ENCODE measurements around the gene DCAF17.

The DCAF17 gene, protein sequence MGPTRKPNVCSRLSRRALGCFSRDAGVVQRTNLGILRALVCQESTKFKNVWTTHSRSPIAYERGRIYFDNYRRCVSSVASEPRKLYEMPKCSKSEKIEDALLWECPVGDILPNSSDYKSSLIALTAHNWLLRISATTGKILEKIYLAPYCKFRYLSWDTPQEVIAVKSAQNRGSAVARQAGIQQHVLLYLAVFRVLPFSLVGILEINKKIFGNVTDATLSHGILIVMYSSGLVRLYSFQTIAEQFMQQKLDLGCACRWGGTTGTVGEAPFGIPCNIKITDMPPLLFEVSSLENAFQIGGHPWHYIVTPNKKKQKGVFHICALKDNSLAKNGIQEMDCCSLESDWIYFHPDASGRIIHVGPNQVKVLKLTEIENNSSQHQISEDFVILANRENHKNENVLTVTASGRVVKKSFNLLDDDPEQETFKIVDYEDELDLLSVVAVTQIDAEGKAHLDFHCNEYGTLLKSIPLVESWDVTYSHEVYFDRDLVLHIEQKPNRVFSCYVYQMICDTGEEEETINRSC

DNA sequence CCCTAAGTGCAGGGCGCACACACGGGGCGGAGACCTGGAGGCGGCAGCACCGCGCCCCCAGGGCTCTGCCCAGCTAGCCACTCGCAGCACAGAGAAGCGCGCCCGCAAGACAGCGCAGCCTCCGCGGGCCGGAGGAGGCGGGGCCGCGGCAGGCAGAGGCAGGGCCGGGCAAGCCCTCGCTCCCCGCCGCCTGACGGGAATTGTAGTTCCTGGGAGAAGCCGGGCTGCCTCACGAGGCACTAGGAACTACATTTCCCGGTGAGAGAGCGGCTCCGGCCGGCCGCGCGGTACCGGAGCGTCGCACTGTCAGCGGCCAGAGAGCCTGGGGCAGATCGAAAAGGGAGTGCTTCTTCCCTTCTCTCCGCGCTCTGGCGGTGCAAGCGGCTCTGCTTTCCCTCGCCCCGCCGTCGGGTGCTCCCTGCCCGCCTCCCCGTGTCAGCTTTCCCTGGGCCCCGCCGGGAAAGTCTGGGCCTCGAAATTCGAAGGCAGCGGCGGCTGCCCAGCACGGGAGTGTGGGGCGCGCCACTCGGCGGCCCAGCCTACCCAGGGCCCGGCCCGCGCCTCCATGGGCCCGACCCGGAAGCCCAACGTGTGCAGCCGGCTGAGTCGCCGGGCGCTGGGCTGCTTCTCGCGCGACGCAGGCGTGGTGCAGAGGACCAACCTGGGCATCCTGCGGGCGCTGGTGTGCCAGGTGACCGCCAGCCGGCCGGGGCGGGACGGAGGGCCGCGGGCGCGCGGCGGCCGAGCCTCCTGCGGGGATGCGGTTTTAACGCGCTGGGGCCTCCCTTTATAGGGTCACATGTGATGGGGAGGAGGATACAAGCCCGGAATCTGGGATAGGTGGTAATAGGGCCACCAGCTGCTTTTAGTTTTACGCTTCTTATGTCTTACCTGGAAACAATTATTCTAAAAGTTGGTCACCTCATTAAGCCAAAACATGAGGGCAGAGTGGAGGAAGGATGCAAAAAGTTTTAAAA is at the start of gene DCAF17:
Gene DCAF17 (plus strand): TSS at position 214 of the 977 bp plus-strand sequence. CDS start 352 bp downstream, at position 566.
- peak; percentile 98 for DNase-seq

DNA sequence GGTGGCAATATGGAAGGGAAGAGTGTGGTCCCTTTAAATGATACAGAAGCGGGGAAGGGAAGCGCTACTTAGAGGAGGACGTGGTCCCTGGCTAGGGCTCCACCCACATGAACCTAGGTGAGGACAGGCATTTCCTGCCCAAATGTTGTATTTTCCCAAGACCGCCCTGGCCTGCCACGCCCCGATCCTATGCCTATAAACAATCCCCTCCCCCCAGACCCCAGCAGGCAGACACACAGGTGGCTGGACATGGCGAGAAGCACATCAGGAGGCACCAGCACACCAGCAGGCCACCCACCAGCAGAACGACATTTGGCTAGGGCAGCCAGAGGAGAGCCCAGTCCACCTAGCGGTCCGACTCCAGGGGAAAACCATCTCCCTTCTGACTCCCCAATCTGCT is 47.4 kb upstream of the DCAF17 start:
- no peak for DNase-seq

DNA sequence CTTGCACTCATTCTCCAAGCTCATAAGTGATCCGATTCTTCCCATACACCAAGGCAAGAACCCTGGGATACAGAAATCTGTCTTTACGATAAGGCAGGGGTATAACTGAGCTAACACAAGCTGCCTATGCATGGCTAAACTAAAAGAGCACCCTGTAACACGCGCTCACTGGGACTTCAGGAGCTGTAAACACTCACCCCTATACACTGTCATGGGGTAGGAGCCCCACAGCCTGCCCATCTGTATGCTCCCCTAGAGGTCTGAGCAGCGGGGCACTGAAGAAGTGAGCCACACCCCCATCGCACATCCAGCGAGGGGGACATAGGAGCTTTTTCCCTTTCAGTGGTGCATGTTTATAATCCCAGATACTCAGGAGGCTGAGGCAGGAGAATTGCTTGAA is 47.0 kb upstream of the DCAF17 start:
- no peak for DNase-seq

DNA sequence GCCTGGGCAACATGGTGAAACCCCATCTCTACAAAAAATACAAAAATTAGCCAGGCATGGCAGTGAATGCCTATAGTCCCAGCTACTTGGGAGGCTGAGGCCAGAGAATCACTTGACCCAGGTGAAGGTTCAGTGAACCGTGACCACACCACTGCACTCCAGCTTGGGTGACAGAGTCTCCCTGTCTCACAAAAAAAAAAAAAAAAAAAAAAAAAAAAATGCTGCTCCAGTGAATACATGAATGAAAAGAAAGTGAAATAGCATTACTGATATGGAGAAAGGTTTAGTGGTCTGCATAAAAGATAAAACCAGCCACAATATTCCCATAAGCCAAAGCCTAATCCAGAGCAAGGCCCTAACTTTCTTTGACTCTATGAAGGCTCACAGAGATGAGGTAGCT is 44.7 kb upstream of the DCAF17 start:
- DNase-seq = peak; percentile 63

DNA sequence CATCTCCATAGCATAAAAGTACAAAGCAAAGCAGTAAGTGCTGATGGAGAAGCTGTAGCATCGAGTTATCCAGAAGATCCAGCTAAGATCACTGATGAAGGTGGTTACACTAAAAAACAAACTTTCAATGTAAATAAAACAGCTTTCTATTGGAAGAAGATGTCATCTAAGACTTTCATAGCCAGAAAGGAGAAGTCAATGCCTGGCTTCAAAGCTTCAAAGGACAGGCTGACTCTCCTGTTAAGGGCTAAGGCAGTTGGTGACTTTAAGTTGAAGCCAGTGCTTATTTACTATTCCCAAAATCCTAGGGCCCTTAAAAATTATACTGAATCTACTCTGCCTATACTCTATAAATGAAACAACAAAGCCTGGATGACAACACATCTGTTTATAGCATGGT is 44.2 kb upstream of the DCAF17 start:
- peak; percentile 70 for DNase-seq

DNA sequence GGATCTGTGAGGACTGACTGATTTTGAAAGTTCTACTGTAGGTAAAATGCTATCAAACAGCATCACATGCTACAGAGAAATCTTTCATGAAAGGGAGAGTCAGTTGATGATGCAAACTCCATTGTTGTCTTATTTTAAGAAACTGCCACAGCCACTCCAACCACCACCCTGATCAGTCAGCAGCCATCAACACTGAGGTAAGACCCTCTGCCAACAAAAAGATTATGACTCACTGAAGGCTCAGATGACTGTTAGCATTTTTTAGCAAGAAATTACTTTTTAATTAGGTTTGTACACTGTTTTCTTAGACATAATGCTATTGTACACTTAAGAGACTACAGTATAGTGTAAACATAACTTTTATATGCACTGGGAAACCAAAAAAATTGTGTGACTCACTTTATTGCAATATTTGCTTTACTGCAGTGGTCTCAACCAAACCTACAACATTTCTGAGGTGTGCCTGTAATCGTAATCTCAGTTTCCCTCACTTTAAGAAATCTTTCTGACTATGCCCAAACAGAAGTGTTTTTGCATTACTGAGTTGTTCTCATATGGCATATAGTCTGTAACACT is 43.0 kb upstream of the DCAF17 start:
- DNase-seq = peak; percentile 72

DNA sequence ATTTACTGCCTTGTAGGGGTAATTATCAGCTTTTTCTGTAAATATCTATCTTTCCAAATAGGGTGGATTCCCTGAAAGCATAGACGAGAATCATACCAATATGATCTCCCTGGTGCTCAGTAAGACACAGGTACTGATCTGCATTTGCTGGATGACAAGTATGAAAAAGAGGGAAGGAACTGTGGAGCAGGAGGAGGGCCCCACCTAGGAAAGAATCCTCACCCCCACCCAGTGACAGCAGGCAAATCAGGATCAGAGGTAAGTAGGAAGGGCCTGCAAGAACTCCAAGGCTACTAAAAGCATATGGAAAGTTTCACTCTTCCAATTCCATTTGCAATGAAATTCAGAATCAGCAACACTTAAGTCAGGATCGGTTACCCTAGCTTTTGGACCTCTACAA is 42.5 kb upstream of the DCAF17 start:
- DNase-seq = no peak

DNA sequence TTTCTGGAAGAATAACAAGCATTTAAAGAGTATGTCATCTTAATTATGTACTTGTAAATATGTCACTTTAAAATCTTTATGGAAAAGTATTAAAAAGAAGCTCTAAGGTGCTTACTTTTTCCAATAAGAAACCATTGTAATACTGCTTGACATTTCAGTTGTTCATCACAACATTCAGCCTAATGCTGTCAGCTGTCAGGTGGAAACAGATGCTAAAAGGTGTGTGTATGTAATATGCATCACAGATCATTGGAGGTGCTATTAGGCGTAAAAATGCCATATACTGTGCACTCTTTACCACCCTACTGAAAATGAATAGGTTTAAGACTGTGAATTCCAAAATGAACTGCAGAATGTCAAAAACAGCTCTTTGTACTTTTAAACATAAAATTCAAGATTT is 40.5 kb upstream of the DCAF17 start:
- DNase-seq = no peak

DNA sequence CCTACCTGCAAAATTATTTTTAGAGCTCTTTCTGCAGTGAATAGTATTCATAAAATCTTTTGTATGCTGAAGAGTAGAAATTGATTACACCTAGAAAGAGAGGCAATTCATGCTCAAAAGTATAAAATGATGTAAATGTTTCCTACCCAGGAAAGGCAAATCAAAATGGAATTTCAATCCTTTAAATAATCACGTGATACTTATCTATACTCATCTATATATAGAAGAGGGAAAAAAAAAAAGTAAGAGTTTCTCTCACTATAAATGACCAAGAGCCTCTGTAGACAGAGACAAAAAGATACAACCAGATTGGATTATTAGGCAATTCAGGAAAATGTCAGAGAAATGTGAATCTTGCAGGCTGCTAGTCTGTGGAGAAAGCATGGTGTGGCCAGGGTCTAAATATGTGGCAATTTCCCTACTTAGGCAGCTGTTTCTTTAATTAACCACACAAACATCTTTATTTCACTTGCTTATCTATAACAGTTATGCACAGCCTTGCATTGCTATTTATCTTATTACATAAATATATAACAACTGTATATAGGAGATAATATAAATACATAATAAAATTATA is 39.8 kb upstream of the DCAF17 start:
- peak; percentile 39 for DNase-seq

DNA sequence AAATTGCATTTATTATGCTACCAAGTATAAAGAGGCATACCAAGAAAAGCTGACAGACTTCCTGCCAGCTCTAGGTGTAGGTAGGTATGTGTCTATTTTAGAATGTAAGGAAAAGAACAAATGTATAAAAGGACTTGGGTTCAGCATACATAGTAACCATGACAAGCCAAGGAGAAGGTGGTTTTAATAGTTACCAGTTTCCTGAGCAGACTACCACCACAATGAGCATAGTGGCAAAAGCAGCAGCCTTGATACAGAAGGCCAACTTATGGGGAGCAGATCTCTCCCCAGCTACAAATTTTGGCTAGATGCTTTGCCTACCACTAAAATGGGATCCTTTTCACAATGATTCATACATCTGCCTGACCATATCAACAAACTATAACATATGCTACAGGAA is 34.7 kb upstream of the DCAF17 start:
- no peak for DNase-seq

DNA sequence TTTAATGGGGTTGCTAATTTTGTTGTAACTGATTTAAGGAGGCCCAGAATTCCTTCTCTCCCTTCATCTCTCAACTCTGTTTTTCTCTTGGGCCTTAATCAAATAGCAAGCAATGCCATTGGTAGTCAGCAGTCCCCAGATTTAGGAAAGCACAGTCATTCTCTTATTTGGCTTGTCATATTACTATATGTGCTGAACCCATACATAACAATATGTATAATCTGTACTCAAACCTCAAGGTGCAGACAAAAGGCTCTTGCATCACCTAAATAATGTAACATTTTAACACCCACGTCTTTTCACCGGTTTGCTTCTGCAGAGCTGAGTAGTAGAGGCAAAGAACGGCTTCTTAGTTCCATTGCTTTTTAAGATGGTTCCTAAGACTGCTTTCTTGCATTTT is 33.6 kb upstream of the DCAF17 start:
- DNase-seq = no peak

DNA sequence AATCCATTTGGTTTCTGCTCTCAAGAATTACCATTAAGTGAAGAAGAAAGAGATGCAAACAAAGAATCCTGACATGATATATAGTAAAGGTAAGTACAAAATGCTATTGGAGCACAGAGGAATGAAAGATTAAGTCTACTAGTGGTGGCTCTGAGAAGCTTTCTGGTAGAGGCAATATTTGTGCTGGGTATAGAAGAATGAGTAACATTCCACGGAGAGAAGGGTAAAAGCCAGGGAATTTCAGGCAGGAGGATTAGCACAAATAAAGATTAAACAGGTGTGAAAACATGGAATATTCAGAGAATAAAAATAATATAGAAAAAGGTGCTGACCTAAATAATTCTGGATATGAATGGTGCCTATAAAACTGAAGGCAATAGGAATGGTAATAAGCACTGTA is 32.1 kb upstream of the DCAF17 start:
- no peak for DNase-seq

DNA sequence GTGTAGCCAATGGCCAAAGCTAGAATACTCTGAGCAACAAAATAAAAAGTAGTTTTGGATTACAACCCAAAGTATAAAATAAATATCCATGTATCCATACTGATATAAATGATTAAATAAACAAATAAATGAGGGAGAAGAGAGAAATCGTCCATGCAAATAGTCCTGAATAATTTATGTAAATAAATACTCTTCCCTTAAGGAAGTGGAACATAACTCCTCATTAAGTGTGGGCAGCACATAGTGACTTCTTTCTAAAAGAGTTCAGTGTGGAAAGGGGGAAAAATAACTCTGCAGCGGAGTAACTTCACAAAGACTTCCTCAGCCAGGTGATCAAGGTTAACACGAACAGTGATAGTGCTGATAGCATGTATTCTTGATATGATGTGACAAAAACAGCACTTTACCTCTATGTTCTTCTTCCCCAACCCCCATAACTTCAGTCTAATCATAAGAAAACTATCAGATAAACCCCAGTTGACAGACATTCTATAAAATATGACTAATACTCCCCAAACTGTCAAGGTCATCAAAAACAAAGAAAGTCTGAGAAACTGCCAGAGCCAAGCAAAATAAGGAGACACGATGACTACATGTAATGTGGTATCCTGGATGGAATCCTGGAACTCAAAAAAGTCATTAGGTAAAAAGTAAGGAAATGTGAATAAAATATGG is 31.0 kb upstream of the DCAF17 start:
- no peak for DNase-seq

DNA sequence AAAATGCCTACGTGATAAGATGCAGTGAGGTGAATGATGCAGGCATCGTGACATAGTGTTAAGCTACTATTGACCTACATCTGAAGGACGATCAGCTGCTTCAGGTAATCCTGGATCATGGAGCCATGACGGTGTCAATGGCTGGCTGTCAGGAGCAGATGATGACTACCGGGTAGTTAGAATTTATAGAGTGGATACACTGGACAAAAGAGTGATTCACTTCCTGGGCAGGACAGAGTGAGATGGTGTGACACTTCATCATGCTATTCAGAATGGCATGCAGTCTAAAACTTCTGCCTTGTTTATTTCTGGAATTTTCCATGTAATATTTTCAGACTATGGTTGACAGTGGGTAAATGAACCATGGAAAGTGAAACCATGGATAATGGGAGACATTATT is 29.8 kb upstream of the DCAF17 start:
- DNase-seq = no peak

DNA sequence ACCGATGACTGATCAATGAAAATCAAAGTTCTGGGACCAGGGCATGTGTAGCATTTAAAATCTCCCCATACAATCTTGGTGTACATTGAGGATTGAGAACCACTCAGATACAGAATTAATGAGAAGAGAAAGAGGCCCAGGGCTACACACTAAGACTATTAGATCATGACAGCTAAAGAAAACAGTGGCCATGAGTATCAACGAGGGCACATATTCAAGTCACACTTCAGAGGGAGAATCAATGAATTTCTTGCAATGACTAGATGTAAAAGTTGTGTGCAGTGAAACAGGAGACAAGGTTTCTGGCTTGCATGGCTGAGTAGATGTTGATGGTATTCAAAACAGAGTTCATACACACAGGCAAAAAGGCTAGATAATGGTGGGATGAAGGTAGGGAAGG is 29.3 kb upstream of the DCAF17 start:
- DNase-seq = no peak

DNA sequence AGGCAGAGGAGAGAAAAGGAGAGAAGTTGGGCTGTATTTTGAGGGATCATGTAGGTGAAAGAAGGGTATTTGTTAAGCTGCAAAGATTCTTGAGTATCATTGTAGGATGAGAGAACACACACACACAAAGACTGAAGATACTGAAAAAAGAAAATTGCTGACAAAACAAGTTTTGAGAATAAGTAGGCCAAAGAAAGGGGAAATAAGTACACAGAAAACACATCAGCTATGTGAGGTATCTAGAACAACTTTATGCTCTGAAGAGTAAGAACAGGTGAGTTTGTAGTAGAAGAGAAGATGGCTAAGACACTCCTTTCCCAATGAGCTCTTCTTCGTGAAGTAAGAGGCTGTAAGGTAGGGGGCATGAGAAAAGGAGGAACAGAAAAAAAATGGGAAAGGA is 28.5 kb upstream of the DCAF17 start:
- no peak for DNase-seq

DNA sequence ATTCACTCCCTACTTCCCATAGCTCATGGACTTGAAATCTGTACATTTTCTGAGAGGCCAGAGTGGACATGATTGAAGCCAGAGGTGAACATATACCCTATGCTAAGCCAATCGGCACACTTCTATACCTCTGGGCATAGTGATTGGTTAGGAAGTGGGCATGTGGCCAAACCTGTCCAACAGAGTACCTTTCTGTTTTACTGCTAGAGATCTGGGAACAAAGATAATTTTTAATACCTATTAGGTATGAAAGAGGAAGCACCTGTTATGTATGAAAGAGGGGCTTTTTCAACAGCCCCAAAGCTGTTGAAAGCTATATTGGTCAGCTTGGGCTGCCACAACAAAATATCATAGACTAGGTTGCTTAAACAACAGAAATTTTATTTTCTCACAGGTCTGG is 28.0 kb upstream of the DCAF17 start:
- DNase-seq = no peak

DNA sequence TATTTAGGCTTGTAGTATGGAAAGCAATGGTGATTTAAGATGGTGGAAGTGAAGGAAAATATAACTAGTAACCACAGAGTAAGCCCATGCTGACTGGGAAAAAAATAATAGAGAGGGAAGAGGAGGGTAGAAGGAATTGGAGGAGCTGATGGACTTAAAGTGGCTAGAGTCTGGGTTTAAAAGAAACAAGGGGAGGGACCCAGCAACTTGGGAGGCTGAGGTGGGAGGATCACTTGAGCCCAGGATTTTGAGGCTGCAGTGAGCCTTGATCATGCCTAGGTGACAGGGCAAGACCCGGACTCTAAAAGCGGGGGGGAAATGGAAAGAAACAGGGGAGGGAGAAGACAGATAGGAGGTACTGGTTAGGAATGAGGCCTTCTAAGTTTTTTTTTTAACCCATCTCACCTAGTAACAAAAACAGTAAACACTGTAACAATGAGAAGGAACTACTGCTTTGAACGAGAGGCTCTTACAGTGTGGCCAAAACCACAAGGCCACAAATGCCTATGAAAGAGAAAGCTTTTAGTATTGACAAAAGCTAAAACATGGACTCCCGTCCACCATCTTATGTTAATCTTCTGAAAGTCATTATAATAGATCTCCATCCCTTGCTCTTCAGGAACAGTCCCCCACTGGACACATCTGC is 26.9 kb upstream of the DCAF17 start:
- peak; percentile 49 for DNase-seq

DNA sequence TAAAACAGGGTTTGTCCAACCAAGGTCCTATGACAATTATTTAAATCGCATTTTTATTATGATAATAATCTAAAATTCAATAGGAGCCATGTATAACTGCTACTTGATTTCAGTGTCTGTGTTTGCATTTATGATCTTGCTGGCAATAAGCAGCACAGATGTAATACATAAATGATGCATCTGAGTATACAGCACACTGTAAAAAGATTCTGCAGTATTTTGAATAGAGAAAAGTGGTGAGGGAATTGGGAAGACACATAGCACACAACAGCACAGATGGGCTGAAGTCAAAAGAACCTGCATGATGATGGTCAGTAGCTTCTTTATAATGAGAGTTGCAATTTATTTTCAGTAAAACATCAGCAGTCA is 26.4 kb upstream of the DCAF17 start:
- DNase-seq = no peak

DNA sequence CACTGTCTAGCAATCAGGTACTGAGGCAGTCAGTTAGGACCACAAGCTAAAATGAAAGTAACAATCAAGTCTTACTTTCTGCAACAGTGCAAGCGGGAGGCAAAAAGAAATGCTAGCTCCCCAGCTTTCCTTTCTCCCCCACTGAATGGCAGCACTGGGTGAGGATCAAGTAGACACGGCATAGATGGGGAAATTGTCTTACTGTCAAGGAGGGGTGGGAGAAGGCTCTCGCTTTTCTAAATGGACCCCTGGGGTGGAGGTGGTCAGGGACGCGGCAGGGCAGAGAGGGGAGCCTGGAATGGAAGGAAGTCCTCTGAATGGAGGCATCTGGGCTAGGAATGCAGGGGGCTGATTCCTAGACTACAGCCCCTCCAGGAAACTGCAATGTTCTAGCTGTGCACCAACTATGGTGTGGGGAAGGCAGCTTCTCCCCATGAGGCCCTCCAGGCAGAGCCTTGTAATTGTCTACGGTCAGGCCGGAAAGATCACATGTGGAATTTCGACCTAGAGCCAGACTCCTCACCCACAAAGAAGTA is 24.5 kb upstream of the DCAF17 start:
- DNase-seq = peak; percentile 35

DNA sequence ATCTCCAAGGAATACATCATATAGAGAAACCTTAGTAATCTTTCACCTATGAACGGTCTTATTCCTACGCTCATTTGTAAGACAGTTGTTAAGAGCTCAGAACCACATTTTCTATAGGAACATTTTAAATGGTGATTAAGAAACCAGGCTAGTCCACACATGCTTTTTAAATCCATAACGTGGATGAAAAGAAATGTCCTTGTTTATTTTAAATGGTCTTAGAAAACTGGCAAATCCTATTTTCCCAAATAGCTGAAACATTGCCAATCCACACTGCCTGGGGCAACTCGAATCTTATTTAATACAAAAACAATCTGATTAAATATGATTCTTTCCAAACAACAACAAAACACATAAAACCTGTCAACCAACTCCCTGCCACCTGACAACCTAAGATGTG is 23.9 kb upstream of the DCAF17 start:
- DNase-seq = no peak

DNA sequence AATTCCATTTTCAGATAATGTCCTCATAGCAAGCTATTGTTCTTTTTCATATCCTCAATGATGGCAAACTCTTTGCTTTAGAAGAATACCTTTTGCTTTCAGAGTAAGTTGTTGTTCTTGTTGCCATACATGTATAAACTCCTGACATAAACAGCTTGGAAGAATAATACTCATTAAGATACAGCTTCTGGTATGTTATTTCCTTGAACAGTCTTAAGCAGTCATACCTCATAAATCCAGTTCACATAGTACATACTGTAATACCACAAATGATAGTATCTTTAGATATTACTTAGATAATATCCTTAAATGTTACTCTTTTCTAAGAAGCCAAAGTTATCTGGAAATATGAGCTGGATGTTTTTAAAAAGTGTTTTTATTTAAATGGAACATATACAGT is 23.4 kb upstream of the DCAF17 start:
- DNase-seq = no peak
